Stomach (tissue), 4 donors: ENCODE results near the gene ZNF597.

Experiments
- EP300 ChIP-seq: sonication (generic); formaldehyde crosslinking; IDR thresholded peaks from one replicate; pipeline ENCODE4 v1.6.1; 2017; ENCODE audit warnings: antibody characterized with exemption
- POLR2A ChIP-seq, 4 donors: fragments of 450-650 bp; IDR thresholded peaks; one replicate each; pipeline ENCODE4 v1.6.1; 2016; ENCODE audit warnings: antibody characterized with exemption in 4 of 4, control low read depth in 2 of 4, mild to moderate bottlenecking in 1 of 4, moderate library complexity in 1 of 4
- TF ChIP-seq, protein P1 (sequence below), 7 experiments: fragments of 450-650 bp in 4 of 7; fragments of 200-600 bp in 3 of 7; sonication (generic) in 3 of 7; IDR thresholded peaks; one replicate each; pipeline ENCODE4 v1.5.1; 2016 to 2019; ENCODE audit warnings: antibody characterized with exemption in 7 of 7, control low read depth in 2 of 7, mild to moderate bottlenecking in 1 of 7

DNA sequence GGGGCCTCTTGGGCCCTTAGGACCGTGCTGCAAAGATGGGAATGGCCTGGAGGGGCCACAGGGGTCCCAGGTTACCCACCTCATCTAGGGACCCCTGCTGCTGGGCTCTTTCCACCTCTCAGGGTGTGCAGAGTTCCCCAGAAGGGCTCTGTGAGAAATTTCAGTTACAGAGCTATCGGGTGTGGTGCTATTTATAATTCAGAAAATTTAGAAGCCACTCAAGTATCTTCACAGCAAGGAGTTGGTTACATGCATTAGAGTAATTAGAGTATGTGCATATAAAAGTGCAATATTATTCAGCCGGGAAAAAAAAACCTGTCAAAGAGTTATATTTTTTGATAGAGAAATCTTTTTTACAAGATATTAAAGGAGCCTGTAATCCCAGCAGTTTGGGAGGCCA is 33.1 kb upstream of the ZNF597 start:
- TF ChIP-seq POLR2A (IDR thresholded peaks at IDR 0.05) (no peak), EP300 (no peak)
- TF ChIP-seq, protein P1, sequence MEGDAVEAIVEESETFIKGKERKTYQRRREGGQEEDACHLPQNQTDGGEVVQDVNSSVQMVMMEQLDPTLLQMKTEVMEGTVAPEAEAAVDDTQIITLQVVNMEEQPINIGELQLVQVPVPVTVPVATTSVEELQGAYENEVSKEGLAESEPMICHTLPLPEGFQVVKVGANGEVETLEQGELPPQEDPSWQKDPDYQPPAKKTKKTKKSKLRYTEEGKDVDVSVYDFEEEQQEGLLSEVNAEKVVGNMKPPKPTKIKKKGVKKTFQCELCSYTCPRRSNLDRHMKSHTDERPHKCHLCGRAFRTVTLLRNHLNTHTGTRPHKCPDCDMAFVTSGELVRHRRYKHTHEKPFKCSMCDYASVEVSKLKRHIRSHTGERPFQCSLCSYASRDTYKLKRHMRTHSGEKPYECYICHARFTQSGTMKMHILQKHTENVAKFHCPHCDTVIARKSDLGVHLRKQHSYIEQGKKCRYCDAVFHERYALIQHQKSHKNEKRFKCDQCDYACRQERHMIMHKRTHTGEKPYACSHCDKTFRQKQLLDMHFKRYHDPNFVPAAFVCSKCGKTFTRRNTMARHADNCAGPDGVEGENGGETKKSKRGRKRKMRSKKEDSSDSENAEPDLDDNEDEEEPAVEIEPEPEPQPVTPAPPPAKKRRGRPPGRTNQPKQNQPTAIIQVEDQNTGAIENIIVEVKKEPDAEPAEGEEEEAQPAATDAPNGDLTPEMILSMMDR (IDR thresholded peaks at IDR 0.05) = no peak
